WTC11 (cell line): ENCODE results near the gene HMX1. TPM values are rescaled to one million over a fixed set of nuclear protein-coding genes. Genes with fewer than 3 reads are reported as not detected.

Source experiments
- ATAC-seq: fragments of 200-7000 bp; cut with Tn5 transposase; 2 replicates; pipeline ENCODE4 v1.10.0; 2021; ENCODE audit warnings: mild to moderate bottlenecking, moderate library complexity
- CTCF ChIA-PET: fragments of 300-600 bp; sonication (Branson Sonifier 250); formaldehyde crosslinking; loops from one replicate; lab custom pipeline; 2021; ENCODE audit warnings: antibody characterized with exemption; lab: Charles Lee
- POLR2A ChIA-PET: fragments of 350-600 bp; sonication (Branson Sonifier 250); formaldehyde crosslinking; loops from one replicate; lab custom pipeline; 2021; ENCODE audit warnings: antibody characterized with exemption; lab: Charles Lee
- DNase-seq: peaks from one replicate; pipeline ENCODE4 v3.0.0; 2021; ENCODE audit warnings: low spot score
- H3K27ac Mint-ChIP-seq: 2 replicates; pipeline ENCODE4 v1.8.0; 2021; ENCODE audit warnings: mixed read lengths
- H3K27me3 Mint-ChIP-seq: 2 replicates; pipeline ENCODE4 v1.8.0; 2021; ENCODE audit warnings: low read depth, mild to moderate bottlenecking, moderate library complexity, mixed read lengths
- H3K36me3 Mint-ChIP-seq: 2 replicates; pipeline ENCODE4 v1.8.0; 2021; ENCODE audit warnings: mixed read lengths
- H3K4me1 Mint-ChIP-seq: 2 replicates; pipeline ENCODE4 v1.8.0; 2022; ENCODE audit warnings: mixed read lengths
- H3K4me3 Mint-ChIP-seq: 2 replicates; pipeline ENCODE4 v1.8.0; 2021; ENCODE audit warnings: mild to moderate bottlenecking, moderate library complexity, mixed read lengths
- H3K9me3 Mint-ChIP-seq: 2 replicates; pipeline ENCODE4 v1.8.0; 2021; ENCODE audit warnings: mixed read lengths
- FOXK1 ChIP-seq: sonication (generic); formaldehyde crosslinking; IDR thresholded peaks from 2 replicates; pipeline ENCODE4 v1.8.0; 2022; ENCODE audit warnings: mild to moderate bottlenecking, moderate library complexity, missing genetic modification reagents
- ZNF121 ChIP-seq: sonication (generic); formaldehyde crosslinking; IDR thresholded peaks from 2 replicates; pipeline ENCODE4 v1.8.0; 2023; ENCODE audit warnings: missing genetic modification reagents
- ZNF219 ChIP-seq: sonication (generic); formaldehyde crosslinking; IDR thresholded peaks from 2 replicates; pipeline ENCODE4 v1.8.0; 2023; ENCODE audit warnings: missing genetic modification reagents, mild to moderate bottlenecking, borderline replicate concordance
- ZNF423 ChIP-seq: fragments of 250-450 bp; sonication (Bioruptor Pico); IDR thresholded peaks from 2 replicates; pipeline ENCODE4 v2.1.2; 2022; ENCODE audit warnings: mild to moderate bottlenecking, moderate library complexity
- total RNA-seq: library from RNA; stranded (reverse); gene quantifications from 3 replicates; pipeline ENCODE4 v1.2.3, GENCODE V29; 2021
- TF ChIP-seq, protein P1 (sequence below): sonication (generic); formaldehyde crosslinking; IDR thresholded peaks from 2 replicates; pipeline ENCODE4 v1.8.0; 2023; ENCODE audit warnings: mild to moderate bottlenecking, missing genetic modification reagents
- TF ChIP-seq, protein P2 (sequence below): sonication (generic); formaldehyde crosslinking; IDR thresholded peaks from 2 replicates; pipeline ENCODE4 v1.8.1; 2023; ENCODE audit warnings: mild to moderate bottlenecking, missing genetic modification reagents, moderate library complexity
- TF ChIP-seq, protein P3 (sequence below): fragments of 250-450 bp; sonication (Bioruptor Pico); IDR thresholded peaks from 2 replicates; pipeline ENCODE4 v1.9.0; 2021; ENCODE audit warnings: mild to moderate bottlenecking, borderline replicate concordance
- TF ChIP-seq, protein P4 (sequence below): sonication (generic); formaldehyde crosslinking; IDR thresholded peaks from 2 replicates; pipeline ENCODE4 v1.8.0; 2022; ENCODE audit warnings: mild to moderate bottlenecking, missing genetic modification reagents
- TF ChIP-seq, protein P5 (sequence below): sonication (generic); formaldehyde crosslinking; IDR thresholded peaks from 2 replicates; pipeline ENCODE4 v1.8.0; 2022; ENCODE audit warnings: mild to moderate bottlenecking, missing genetic modification reagents
- TF ChIP-seq, protein P6 (sequence below): sonication (generic); formaldehyde crosslinking; IDR thresholded peaks from 2 replicates; pipeline ENCODE4 v1.8.1; 2022; ENCODE audit warnings: low read depth, mild to moderate bottlenecking, moderate library complexity, missing genetic modification reagents, borderline replicate concordance
- TF ChIP-seq, protein P7 (sequence below): fragments of 250-450 bp; sonication (Bioruptor Pico); IDR thresholded peaks from 2 replicates; pipeline ENCODE4 v1.9.0; 2021; ENCODE audit warnings: mild to moderate bottlenecking
- TF ChIP-seq, protein P8 (sequence below): sonication (generic); formaldehyde crosslinking; IDR thresholded peaks from 2 replicates; pipeline ENCODE4 v1.8.1; 2022; ENCODE audit warnings: mild to moderate bottlenecking, missing genetic modification reagents, moderate library complexity, borderline replicate concordance
- TF ChIP-seq, protein P9 (sequence below): sonication (generic); formaldehyde crosslinking; IDR thresholded peaks from 2 replicates; pipeline ENCODE4 v1.8.1; 2023; ENCODE audit warnings: mild to moderate bottlenecking, moderate library complexity, missing genetic modification reagents
- TF ChIP-seq, protein P10 (sequence below): fragments of 200-600 bp; IDR thresholded peaks from 2 replicates; pipeline ENCODE4 v1.8.0; 2022; ENCODE audit warnings: antibody characterized with exemption
- TF ChIP-seq, protein P11 (sequence below): sonication (generic); formaldehyde crosslinking; IDR thresholded peaks from 2 replicates; pipeline ENCODE4 v1.8.1; 2023; ENCODE audit warnings: mild to moderate bottlenecking, missing genetic modification reagents, moderate library complexity

HMX1 gene
- total RNA-seq, 1 experiment from 2014 or later, result 10.0 TPM

DNA sequence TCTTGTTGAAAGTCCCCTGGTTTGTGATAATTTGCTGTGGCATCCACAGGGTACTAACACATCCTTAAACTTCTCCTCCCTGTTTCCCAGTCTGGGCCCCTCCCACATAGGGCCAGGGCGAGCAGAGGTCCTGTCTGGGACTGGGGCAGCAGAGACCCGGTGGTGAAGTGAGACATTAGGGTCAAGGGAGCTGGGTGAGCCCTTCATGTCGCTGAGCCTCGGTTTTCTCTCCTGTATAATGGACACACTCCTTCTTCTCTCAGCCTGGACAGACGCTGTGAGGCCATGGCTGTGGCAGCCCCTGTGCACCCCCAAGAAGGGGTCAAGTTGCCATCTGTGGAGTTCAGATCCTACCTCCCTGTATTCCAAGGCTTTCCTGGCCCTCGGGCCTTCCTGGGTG is 33.0 kb upstream of the HMX1 start (continued):
- TF ChIP-seq, protein P1, sequence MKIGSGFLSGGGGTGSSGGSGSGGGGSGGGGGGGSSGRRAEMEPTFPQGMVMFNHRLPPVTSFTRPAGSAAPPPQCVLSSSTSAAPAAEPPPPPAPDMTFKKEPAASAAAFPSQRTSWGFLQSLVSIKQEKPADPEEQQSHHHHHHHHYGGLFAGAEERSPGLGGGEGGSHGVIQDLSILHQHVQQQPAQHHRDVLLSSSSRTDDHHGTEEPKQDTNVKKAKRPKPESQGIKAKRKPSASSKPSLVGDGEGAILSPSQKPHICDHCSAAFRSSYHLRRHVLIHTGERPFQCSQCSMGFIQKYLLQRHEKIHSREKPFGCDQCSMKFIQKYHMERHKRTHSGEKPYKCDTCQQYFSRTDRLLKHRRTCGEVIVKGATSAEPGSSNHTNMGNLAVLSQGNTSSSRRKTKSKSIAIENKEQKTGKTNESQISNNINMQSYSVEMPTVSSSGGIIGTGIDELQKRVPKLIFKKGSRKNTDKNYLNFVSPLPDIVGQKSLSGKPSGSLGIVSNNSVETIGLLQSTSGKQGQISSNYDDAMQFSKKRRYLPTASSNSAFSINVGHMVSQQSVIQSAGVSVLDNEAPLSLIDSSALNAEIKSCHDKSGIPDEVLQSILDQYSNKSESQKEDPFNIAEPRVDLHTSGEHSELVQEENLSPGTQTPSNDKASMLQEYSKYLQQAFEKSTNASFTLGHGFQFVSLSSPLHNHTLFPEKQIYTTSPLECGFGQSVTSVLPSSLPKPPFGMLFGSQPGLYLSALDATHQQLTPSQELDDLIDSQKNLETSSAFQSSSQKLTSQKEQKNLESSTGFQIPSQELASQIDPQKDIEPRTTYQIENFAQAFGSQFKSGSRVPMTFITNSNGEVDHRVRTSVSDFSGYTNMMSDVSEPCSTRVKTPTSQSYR (CRISPR knock-in tag), result no peak
- TF ChIP-seq, protein P2, sequence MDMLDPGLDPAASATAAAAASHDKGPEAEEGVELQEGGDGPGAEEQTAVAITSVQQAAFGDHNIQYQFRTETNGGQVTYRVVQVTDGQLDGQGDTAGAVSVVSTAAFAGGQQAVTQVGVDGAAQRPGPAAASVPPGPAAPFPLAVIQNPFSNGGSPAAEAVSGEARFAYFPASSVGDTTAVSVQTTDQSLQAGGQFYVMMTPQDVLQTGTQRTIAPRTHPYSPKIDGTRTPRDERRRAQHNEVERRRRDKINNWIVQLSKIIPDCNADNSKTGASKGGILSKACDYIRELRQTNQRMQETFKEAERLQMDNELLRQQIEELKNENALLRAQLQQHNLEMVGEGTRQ (CRISPR knock-in tag), result no peak
- TF ChIP-seq, protein P3, sequence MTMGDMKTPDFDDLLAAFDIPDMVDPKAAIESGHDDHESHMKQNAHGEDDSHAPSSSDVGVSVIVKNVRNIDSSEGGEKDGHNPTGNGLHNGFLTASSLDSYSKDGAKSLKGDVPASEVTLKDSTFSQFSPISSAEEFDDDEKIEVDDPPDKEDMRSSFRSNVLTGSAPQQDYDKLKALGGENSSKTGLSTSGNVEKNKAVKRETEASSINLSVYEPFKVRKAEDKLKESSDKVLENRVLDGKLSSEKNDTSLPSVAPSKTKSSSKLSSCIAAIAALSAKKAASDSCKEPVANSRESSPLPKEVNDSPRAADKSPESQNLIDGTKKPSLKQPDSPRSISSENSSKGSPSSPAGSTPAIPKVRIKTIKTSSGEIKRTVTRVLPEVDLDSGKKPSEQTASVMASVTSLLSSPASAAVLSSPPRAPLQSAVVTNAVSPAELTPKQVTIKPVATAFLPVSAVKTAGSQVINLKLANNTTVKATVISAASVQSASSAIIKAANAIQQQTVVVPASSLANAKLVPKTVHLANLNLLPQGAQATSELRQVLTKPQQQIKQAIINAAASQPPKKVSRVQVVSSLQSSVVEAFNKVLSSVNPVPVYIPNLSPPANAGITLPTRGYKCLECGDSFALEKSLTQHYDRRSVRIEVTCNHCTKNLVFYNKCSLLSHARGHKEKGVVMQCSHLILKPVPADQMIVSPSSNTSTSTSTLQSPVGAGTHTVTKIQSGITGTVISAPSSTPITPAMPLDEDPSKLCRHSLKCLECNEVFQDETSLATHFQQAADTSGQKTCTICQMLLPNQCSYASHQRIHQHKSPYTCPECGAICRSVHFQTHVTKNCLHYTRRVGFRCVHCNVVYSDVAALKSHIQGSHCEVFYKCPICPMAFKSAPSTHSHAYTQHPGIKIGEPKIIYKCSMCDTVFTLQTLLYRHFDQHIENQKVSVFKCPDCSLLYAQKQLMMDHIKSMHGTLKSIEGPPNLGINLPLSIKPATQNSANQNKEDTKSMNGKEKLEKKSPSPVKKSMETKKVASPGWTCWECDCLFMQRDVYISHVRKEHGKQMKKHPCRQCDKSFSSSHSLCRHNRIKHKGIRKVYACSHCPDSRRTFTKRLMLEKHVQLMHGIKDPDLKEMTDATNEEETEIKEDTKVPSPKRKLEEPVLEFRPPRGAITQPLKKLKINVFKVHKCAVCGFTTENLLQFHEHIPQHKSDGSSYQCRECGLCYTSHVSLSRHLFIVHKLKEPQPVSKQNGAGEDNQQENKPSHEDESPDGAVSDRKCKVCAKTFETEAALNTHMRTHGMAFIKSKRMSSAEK, result no peak
- no peak for TF ChIP-seq FOXK1 (CRISPR knock-in tag)
- no peak for TF ChIP-seq ZNF219
- TF ChIP-seq, protein P4, sequence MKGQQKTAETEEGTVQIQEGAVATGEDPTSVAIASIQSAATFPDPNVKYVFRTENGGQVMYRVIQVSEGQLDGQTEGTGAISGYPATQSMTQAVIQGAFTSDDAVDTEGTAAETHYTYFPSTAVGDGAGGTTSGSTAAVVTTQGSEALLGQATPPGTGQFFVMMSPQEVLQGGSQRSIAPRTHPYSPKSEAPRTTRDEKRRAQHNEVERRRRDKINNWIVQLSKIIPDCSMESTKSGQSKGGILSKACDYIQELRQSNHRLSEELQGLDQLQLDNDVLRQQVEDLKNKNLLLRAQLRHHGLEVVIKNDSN (CRISPR knock-in tag), result no peak

DNA sequence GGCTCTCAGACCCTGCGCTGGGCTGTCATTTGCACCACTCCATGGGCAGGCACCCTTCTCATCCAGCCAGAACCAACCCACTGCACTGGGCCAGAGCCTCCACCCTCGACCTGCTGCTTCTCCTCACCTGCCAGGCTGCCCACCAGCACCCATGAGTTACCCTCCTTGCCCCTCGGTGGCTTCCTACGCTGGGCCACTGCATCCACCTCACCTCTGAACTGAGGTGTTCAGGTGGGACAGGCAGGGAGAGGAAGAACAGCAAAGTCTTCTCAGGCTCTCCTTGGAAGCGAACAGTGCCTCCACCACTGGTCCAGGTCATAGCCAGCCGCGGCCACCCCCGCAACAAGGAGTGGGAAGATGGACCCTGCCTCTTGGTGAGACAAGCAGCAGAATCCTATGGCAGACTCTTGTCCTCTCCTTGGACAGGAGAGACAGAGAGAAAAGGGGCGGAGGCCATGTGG is 32.4 kb upstream of the HMX1 start:
- DNase-seq (no peak), ATAC-seq (no peak)
- H3K27me3 Mint-ChIP-seq, result peaks cover 22% of the 10 kb centered on the region
- no peak overlapping the region for H3K27ac Mint-ChIP-seq
- H3K9me3 Mint-ChIP-seq, result peaks cover 29% of the 10 kb centered on the region
- CTCF ChIA-PET, result no interaction called here
- H3K36me3 Mint-ChIP-seq, result peaks cover 21% of the 10 kb centered on the region
- H3K4me1 Mint-ChIP-seq, result no peaks in the 10 kb centered on the region
- H3K4me3 Mint-ChIP-seq, result no peak overlapping the region
- POLR2A ChIA-PET, result no interaction called here
- TF ChIP-seq, protein P5, sequence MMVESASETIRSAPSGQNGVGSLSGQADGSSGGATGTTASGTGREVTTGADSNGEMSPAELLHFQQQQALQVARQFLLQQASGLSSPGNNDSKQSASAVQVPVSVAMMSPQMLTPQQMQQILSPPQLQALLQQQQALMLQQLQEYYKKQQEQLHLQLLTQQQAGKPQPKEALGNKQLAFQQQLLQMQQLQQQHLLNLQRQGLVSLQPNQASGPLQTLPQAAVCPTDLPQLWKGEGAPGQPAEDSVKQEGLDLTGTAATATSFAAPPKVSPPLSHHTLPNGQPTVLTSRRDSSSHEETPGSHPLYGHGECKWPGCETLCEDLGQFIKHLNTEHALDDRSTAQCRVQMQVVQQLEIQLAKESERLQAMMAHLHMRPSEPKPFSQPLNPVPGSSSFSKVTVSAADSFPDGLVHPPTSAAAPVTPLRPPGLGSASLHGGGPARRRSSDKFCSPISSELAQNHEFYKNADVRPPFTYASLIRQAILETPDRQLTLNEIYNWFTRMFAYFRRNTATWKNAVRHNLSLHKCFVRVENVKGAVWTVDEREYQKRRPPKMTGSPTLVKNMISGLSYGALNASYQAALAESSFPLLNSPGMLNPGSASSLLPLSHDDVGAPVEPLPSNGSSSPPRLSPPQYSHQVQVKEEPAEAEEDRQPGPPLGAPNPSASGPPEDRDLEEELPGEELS (CRISPR knock-in tag), result no peak
- TF ChIP-seq, protein P6, sequence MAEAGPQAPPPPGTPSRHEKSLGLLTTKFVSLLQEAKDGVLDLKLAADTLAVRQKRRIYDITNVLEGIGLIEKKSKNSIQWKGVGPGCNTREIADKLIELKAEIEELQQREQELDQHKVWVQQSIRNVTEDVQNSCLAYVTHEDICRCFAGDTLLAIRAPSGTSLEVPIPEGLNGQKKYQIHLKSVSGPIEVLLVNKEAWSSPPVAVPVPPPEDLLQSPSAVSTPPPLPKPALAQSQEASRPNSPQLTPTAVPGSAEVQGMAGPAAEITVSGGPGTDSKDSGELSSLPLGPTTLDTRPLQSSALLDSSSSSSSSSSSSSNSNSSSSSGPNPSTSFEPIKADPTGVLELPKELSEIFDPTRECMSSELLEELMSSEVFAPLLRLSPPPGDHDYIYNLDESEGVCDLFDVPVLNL, result no peak
- TF ChIP-seq, protein P2 (CRISPR knock-in tag), result no peak
- TF ChIP-seq, protein P7, sequence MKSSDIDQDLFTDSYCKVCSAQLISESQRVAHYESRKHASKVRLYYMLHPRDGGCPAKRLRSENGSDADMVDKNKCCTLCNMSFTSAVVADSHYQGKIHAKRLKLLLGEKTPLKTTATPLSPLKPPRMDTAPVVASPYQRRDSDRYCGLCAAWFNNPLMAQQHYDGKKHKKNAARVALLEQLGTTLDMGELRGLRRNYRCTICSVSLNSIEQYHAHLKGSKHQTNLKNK (CRISPR knock-in tag), result no peak
- TF ChIP-seq, protein P8, sequence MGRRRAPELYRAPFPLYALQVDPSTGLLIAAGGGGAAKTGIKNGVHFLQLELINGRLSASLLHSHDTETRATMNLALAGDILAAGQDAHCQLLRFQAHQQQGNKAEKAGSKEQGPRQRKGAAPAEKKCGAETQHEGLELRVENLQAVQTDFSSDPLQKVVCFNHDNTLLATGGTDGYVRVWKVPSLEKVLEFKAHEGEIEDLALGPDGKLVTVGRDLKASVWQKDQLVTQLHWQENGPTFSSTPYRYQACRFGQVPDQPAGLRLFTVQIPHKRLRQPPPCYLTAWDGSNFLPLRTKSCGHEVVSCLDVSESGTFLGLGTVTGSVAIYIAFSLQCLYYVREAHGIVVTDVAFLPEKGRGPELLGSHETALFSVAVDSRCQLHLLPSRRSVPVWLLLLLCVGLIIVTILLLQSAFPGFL (CRISPR knock-in tag), result no peak
- TF ChIP-seq, protein P9, sequence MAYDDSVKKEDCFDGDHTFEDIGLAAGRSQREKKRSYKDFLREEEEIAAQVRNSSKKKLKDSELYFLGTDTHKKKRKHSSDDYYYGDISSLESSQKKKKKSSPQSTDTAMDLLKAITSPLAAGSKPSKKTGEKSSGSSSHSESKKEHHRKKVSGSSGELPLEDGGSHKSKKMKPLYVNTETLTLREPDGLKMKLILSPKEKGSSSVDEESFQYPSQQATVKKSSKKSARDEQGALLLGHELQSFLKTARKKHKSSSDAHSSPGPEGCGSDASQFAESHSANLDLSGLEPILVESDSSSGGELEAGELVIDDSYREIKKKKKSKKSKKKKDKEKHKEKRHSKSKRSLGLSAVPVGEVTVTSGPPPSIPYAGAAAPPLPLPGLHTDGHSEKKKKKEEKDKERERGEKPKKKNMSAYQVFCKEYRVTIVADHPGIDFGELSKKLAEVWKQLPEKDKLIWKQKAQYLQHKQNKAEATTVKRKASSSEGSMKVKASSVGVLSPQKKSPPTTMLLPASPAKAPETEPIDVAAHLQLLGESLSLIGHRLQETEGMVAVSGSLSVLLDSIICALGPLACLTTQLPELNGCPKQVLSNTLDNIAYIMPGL (CRISPR knock-in tag), result no peak
- TF ChIP-seq, protein P10, sequence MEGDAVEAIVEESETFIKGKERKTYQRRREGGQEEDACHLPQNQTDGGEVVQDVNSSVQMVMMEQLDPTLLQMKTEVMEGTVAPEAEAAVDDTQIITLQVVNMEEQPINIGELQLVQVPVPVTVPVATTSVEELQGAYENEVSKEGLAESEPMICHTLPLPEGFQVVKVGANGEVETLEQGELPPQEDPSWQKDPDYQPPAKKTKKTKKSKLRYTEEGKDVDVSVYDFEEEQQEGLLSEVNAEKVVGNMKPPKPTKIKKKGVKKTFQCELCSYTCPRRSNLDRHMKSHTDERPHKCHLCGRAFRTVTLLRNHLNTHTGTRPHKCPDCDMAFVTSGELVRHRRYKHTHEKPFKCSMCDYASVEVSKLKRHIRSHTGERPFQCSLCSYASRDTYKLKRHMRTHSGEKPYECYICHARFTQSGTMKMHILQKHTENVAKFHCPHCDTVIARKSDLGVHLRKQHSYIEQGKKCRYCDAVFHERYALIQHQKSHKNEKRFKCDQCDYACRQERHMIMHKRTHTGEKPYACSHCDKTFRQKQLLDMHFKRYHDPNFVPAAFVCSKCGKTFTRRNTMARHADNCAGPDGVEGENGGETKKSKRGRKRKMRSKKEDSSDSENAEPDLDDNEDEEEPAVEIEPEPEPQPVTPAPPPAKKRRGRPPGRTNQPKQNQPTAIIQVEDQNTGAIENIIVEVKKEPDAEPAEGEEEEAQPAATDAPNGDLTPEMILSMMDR, result no peak
- no peak for TF ChIP-seq ZNF121 (CRISPR knock-in tag)
- TF ChIP-seq, protein P11, sequence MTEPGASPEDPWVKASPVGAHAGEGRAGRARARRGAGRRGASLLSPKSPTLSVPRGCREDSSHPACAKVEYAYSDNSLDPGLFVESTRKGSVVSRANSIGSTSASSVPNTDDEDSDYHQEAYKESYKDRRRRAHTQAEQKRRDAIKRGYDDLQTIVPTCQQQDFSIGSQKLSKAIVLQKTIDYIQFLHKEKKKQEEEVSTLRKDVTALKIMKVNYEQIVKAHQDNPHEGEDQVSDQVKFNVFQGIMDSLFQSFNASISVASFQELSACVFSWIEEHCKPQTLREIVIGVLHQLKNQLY (CRISPR knock-in tag), result no peak
- no peak for TF ChIP-seq ZNF423 (CRISPR knock-in tag)
